Skin of body (tissue), 2 donors: Measurements from ENCODE around the gene GSTT2. TPM values are rescaled to one million over a fixed set of nuclear protein-coding genes. Genes with fewer than 3 reads are reported as not detected.

ENCODE experiments used
- DNase-seq: peaks from one replicate; lab custom pipeline; 2025; lab: John Stamatoyannopoulos, UW
- total RNA-seq: library from RNA; depleted of rRNA; stranded (reverse); fragments of >200 nt; gene quantifications from one replicate; pipeline ENCODE4 v1.2.3, GENCODE V29; 2014

The GSTT2 gene
- total RNA-seq, 1 donor from 2014 or later = not detected

- DNase-seq = no peak
Observed at GRCh38 chr22:24008381-24009226, 28.7 kb downstream of the GSTT2 start.

- DNase-seq = no peak
Observed at GRCh38 chr22:24009227-24010017, 29.5 kb downstream of the GSTT2 start.

GRCh38 chr22:24010018-24010391, 30.1 kb downstream of the GSTT2 start:
- DNase-seq = no peak

- no peak for DNase-seq
Observed at GRCh38 chr22:24011735-24012068, 31.8 kb downstream of the GSTT2 start.

- DNase-seq = no peak
Observed at GRCh38 chr22:24016156-24016555, 36.2 kb downstream of the GSTT2 start.

- no peak for DNase-seq
Observed at GRCh38 chr22:24021304-24021703, 41.4 kb downstream of the GSTT2 start.

- no peak for DNase-seq
Observed at GRCh38 chr22:24023204-24023789, 43.4 kb downstream of the GSTT2 start.

- DNase-seq = no peak
Observed at GRCh38 chr22:24024354-24024753, 44.4 kb downstream of the GSTT2 start.

- no peak for DNase-seq
Observed at GRCh38 chr22:24025475-24025874, 45.5 kb downstream of the GSTT2 start.

- DNase-seq = no peak
Observed at GRCh38 chr22:24026056-24026455, 46.1 kb downstream of the GSTT2 start.

GRCh38 chr22:24026733-24027132, 46.8 kb downstream of the GSTT2 start:
- DNase-seq = no peak

- no peak for DNase-seq
Observed at GRCh38 chr22:24027389-24027975, 47.5 kb downstream of the GSTT2 start.

GRCh38 chr22:24027991-24028390, 48.1 kb downstream of the GSTT2 start:
- no peak for DNase-seq

- DNase-seq = no peak
Observed at GRCh38 chr22:24028533-24028932, 48.6 kb downstream of the GSTT2 start.

GRCh38 chr22:24029304-24029703, 49.4 kb downstream of the GSTT2 start:
- no peak for DNase-seq

GRCh38 chr22:24030186-24030702, 50.3 kb downstream of the GSTT2 start:
- DNase-seq = no peak

Other genes with a start within 250 kb of the GSTT2 start
- 4.3 TPM for gene ZNF70, start 229.0 kb upstream of the GSTT2 start, total RNA-seq
- gene VPREB3, start 225.7 kb upstream of the GSTT2 start, total RNA-seq = not detected
- 0.30 TPM for gene C22orf15, start 217.1 kb upstream of the GSTT2 start, total RNA-seq
- gene CHCHD10, start 212.2 kb upstream of the GSTT2 start, total RNA-seq = 17.1 TPM
- 4.9 TPM for gene MMP11, start 207.3 kb upstream of the GSTT2 start, total RNA-seq
- gene SMARCB1, start 193.2 kb upstream of the GSTT2 start, total RNA-seq = 24.8 TPM
- gene DERL3, start 141.1 kb upstream of the GSTT2 start, total RNA-seq = 0.49 TPM
- 4.2 TPM for gene SLC2A11, start 122.3 kb upstream of the GSTT2 start, total RNA-seq
- 69.8 TPM for gene MIF, start 85.8 kb upstream of the GSTT2 start, total RNA-seq
- 0.89 TPM for gene GSTT2B, start 18.9 kb upstream of the GSTT2 start, total RNA-seq
- gene DDTL, start 13.2 kb upstream of the GSTT2 start, total RNA-seq = 0.20 TPM
- 51.6 TPM for gene DDT, start 5.7 kb upstream of the GSTT2 start, total RNA-seq
- not detected for gene GSTT4, start 25.3 kb downstream of the GSTT2 start, total RNA-seq
- 39.1 TPM for gene CABIN1, start 31.2 kb downstream of the GSTT2 start, total RNA-seq
- 0.99 TPM for gene SUSD2, start 201.4 kb downstream of the GSTT2 start, total RNA-seq